H1 (cell line): Measurements from ENCODE around the gene TMEM106A. TPM values are rescaled to one million over a fixed set of nuclear protein-coding genes. Genes with fewer than 3 reads are reported as not detected.

Source experiments
- NANOG ChIP-seq: IDR thresholded peaks from 2 replicates; pipeline ENCODE4 v1.6.1; 2011; ENCODE audit warnings: low read length, low read depth, mild to moderate bottlenecking, inconsistent platforms; ENCODE audit not compliant: insufficient read depth, poor library complexity, severe bottlenecking
- POLR2A ChIP-seq, 2 experiments: IDR thresholded peaks; 1 replicate in 1 of 2; 2 replicates in 1 of 2; pipeline ENCODE4 v1.6.1; 2011; ENCODE audit warnings: low read depth in 2 of 2, low read length in 2 of 2, mild to moderate bottlenecking in 2 of 2; ENCODE audit errors: control extremely low read depth in 1 of 2
- RAD21 ChIP-seq, 2 experiments: IDR thresholded peaks in 1 of 2; conservative IDR thresholded peaks in 1 of 2; 2 replicates each; pipeline ENCODE4 v1.6.1; 2011; ENCODE audit warnings: low read depth in 2 of 2, low read length in 2 of 2, improper control_type of control experiment in 1 of 2, inconsistent platforms in 1 of 2, mild to moderate bottlenecking in 1 of 2, moderate library complexity in 1 of 2
- SP1 ChIP-seq: IDR thresholded peaks from 2 replicates; pipeline ENCODE4 v1.6.1; 2011; ENCODE audit warnings: low read depth, low read length
- SRF ChIP-seq: IDR thresholded peaks from 2 replicates; pipeline ENCODE4 v1.6.1; 2011; ENCODE audit warnings: mild to moderate bottlenecking, low read depth, low read length, moderate library complexity
- polyA plus RNA-seq, 7 experiments: library from polyadenylated mRNA; depleted of rRNA in 3 of 7; stranded (reverse) in 5 of 7; unstranded in 2 of 7; fragments of >200 nt in 5 of 7; fragments of 200-250 nt in 2 of 7; gene quantifications; 1 replicate in 5 of 7; 2 replicates in 1 of 7; 4 replicates in 1 of 7; pipeline versions ENCODE4 v1.2.1 to v1.2.3, GENCODE V29; 2011 to 2013; ENCODE audit warnings: missing spikeins in 2 of 7, mixed read lengths in 2 of 7
- total RNA-seq: library from RNA; stranded (reverse); fragmentation: NEBNext Ultra II Directional; extraction: Animal tissue kit (Norgen Biotek cat#: 25700); gene quantifications from 2 replicates; pipeline ENCODE4 v1.2.1, GENCODE V29; 2021
- TF ChIP-seq, protein P1 (sequence below): fragments of 300-600 bp; sonication (generic); IDR thresholded peaks from 2 replicates; pipeline ENCODE4 v1.7.1; 2012; ENCODE audit warnings: low read length, moderate library complexity, mild to moderate bottlenecking, inconsistent platforms; ENCODE audit not compliant: insufficient replicate concordance
- TF ChIP-seq, protein P2 (sequence below): IDR thresholded peaks from 2 replicates; pipeline ENCODE4 v1.6.1; 2011; ENCODE audit warnings: low read length, improper control_type of control experiment
- TF ChIP-seq, protein P3 (sequence below): IDR thresholded peaks from 2 replicates; pipeline ENCODE4 v1.6.1; 2012; ENCODE audit warnings: inconsistent platforms

Gene TMEM106A
- total and polyA plus RNA-seq, 2 of the 8 experiments (the other 6 are each of a cell fraction or from before 2014, with no cell fraction given) = 3.2 to 5.4 TPM

DNA sequence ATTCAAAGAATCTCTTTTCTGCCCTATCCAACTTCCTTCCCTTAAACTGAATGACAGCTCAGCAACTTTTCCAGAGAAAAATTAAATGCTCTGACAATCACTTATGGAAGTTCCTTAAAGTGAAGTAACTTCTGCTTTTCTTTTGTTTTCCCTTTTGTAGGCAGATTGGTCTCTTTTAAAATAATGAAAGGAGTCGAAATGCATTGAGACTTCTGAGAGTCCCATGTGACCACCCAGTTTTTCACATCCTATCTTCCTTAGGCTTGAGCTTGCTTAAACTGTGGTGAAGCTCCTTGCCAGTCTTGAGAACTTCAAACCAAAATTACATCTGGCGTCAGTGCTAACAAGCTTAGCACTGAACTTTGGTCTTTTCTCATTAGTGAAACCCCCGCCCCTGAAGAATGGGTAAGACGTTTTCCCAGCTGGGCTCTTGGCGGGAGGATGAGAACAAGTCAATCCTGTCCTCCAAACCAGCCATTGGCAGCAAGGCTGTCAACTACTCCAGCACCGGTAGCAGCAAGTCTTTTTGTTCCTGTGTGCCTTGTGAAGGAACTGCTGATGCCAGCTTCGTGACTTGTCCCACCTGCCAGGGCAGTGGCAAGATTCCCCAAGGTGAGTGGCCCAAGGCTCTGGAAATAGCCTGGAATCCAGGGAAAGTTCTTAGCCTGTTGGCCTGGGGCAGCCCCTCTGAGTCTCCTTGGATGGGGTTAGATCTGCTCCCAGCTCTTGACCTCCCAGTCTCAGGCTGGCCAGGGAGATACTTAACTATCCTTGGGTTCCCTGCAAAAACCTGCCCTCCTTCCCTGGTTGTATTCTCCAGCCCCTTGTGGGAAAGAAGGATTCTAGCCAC is 1.2 kb downstream of the TMEM106A start (continued):
- TF ChIP-seq, protein P1, sequence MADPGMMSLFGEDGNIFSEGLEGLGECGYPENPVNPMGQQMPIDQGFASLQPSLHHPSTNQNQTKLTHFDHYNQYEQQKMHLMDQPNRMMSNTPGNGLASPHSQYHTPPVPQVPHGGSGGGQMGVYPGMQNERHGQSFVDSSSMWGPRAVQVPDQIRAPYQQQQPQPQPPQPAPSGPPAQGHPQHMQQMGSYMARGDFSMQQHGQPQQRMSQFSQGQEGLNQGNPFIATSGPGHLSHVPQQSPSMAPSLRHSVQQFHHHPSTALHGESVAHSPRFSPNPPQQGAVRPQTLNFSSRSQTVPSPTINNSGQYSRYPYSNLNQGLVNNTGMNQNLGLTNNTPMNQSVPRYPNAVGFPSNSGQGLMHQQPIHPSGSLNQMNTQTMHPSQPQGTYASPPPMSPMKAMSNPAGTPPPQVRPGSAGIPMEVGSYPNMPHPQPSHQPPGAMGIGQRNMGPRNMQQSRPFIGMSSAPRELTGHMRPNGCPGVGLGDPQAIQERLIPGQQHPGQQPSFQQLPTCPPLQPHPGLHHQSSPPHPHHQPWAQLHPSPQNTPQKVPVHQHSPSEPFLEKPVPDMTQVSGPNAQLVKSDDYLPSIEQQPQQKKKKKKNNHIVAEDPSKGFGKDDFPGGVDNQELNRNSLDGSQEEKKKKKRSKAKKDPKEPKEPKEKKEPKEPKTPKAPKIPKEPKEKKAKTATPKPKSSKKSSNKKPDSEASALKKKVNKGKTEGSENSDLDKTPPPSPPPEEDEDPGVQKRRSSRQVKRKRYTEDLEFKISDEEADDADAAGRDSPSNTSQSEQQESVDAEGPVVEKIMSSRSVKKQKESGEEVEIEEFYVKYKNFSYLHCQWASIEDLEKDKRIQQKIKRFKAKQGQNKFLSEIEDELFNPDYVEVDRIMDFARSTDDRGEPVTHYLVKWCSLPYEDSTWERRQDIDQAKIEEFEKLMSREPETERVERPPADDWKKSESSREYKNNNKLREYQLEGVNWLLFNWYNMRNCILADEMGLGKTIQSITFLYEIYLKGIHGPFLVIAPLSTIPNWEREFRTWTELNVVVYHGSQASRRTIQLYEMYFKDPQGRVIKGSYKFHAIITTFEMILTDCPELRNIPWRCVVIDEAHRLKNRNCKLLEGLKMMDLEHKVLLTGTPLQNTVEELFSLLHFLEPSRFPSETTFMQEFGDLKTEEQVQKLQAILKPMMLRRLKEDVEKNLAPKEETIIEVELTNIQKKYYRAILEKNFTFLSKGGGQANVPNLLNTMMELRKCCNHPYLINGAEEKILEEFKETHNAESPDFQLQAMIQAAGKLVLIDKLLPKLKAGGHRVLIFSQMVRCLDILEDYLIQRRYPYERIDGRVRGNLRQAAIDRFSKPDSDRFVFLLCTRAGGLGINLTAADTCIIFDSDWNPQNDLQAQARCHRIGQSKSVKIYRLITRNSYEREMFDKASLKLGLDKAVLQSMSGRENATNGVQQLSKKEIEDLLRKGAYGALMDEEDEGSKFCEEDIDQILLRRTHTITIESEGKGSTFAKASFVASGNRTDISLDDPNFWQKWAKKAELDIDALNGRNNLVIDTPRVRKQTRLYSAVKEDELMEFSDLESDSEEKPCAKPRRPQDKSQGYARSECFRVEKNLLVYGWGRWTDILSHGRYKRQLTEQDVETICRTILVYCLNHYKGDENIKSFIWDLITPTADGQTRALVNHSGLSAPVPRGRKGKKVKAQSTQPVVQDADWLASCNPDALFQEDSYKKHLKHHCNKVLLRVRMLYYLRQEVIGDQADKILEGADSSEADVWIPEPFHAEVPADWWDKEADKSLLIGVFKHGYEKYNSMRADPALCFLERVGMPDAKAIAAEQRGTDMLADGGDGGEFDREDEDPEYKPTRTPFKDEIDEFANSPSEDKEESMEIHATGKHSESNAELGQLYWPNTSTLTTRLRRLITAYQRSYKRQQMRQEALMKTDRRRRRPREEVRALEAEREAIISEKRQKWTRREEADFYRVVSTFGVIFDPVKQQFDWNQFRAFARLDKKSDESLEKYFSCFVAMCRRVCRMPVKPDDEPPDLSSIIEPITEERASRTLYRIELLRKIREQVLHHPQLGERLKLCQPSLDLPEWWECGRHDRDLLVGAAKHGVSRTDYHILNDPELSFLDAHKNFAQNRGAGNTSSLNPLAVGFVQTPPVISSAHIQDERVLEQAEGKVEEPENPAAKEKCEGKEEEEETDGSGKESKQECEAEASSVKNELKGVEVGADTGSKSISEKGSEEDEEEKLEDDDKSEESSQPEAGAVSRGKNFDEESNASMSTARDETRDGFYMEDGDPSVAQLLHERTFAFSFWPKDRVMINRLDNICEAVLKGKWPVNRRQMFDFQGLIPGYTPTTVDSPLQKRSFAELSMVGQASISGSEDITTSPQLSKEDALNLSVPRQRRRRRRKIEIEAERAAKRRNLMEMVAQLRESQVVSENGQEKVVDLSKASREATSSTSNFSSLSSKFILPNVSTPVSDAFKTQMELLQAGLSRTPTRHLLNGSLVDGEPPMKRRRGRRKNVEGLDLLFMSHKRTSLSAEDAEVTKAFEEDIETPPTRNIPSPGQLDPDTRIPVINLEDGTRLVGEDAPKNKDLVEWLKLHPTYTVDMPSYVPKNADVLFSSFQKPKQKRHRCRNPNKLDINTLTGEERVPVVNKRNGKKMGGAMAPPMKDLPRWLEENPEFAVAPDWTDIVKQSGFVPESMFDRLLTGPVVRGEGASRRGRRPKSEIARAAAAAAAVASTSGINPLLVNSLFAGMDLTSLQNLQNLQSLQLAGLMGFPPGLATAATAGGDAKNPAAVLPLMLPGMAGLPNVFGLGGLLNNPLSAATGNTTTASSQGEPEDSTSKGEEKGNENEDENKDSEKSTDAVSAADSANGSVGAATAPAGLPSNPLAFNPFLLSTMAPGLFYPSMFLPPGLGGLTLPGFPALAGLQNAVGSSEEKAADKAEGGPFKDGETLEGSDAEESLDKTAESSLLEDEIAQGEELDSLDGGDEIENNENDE = no peak
- TF ChIP-seq NANOG = no peak
- TF ChIP-seq SRF = no peak
- TF ChIP-seq RAD21 (IDR thresholded peaks at IDR 0.05 in 1 of 2, conservative IDR thresholded peaks at IDR 0.05 in 1 of 2; ENCODE audit: low read depth in 2 of 2, low read length in 2 of 2) = no peak
- TF ChIP-seq, protein P2, sequence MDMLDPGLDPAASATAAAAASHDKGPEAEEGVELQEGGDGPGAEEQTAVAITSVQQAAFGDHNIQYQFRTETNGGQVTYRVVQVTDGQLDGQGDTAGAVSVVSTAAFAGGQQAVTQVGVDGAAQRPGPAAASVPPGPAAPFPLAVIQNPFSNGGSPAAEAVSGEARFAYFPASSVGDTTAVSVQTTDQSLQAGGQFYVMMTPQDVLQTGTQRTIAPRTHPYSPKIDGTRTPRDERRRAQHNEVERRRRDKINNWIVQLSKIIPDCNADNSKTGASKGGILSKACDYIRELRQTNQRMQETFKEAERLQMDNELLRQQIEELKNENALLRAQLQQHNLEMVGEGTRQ = no peak
- TF ChIP-seq POLR2A (IDR thresholded peaks at IDR 0.05; ENCODE audit: control extremely low read depth in 1 of 2, low read depth in 2 of 2, low read length in 2 of 2) = no peak
- no peak for TF ChIP-seq SP1
- TF ChIP-seq, protein P3, sequence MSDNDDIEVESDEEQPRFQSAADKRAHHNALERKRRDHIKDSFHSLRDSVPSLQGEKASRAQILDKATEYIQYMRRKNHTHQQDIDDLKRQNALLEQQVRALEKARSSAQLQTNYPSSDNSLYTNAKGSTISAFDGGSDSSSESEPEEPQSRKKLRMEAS = no peak
